DOHH2 (cell line): Measurements from ENCODE around the gene ACTL6B.

Source experiments
- H3F3A ChIP-seq: fragments of 200-600 bp; sonication (generic), shearing (Covaris generic); 2 replicates; pipeline ENCODE4 v1.6.0; 2016; ENCODE audit warnings: antibody characterized with exemption, mild to moderate bottlenecking; ENCODE audit not compliant: control insufficient read depth, insufficient read depth
- H3K27ac ChIP-seq: fragments of 200-600 bp; sonication (generic); 2 replicates; pipeline ENCODE4 v1.5.1; 2014; ENCODE audit warnings: low read depth, mild to moderate bottlenecking, low read length, moderate library complexity
- H3K27me3 ChIP-seq: fragments of 200-600 bp; sonication (generic); 2 replicates; pipeline ENCODE4 v1.6.1; 2014; ENCODE audit warnings: mild to moderate bottlenecking, low read length, mixed read lengths; ENCODE audit not compliant: control insufficient read depth
- H3K36me3 ChIP-seq: fragments of 200-600 bp; sonication (generic); 2 replicates; pipeline ENCODE4 v1.6.1; 2014; ENCODE audit warnings: mild to moderate bottlenecking, low read length, moderate library complexity, mixed read lengths; ENCODE audit not compliant: control insufficient read depth
- H3K4me1 ChIP-seq: fragments of 200-600 bp; sonication (generic); 2 replicates; pipeline ENCODE4 v1.6.1; 2014; ENCODE audit warnings: mild to moderate bottlenecking, low read length, mixed read lengths; ENCODE audit not compliant: control insufficient read depth
- H3K4me2 ChIP-seq: fragments of 200-600 bp; sonication (generic); 2 replicates; pipeline ENCODE4 v1.6.0; 2014; ENCODE audit warnings: mild to moderate bottlenecking, low read length, moderate library complexity
- H3K4me3 ChIP-seq: fragments of 200-600 bp; sonication (generic); 2 replicates; pipeline ENCODE4 v1.5.1; 2014; ENCODE audit warnings: mild to moderate bottlenecking, low read length, mixed read lengths
- H3K79me2 ChIP-seq: fragments of 200-600 bp; sonication (generic); 2 replicates; pipeline ENCODE4 v1.6.1; 2014; ENCODE audit warnings: mild to moderate bottlenecking, low read length, mixed read lengths; ENCODE audit not compliant: control insufficient read depth
- H3K9me2 ChIP-seq: fragments of 200-600 bp; sonication (generic); replicated peaks from 2 replicates; pipeline ENCODE4 v1.6.1; 2014; ENCODE audit warnings: mild to moderate bottlenecking, low read length, mixed read lengths; ENCODE audit not compliant: control insufficient read depth
- H3K9me3 ChIP-seq: fragments of 200-600 bp; sonication (generic); 2 replicates; pipeline ENCODE4 v1.6.1; 2014; ENCODE audit warnings: antibody characterized with exemption, low read length, mixed read lengths; ENCODE audit not compliant: control insufficient read depth, insufficient read depth
- H4K20me1 ChIP-seq: fragments of 200-600 bp; sonication (generic); 2 replicates; pipeline ENCODE4 v1.6.0; 2014; ENCODE audit warnings: low read depth, mild to moderate bottlenecking, antibody characterized with exemption, low read length, moderate library complexity; ENCODE audit not compliant: control insufficient read depth, insufficient read depth
- CTCF ChIP-seq: fragments of 200-600 bp; sonication (generic); IDR thresholded peaks from one replicate; pipeline ENCODE4 v1.5.1; 2014; ENCODE audit warnings: antibody characterized with exemption, mild to moderate bottlenecking, low read depth, low read length; ENCODE audit not compliant: poor library complexity, severe bottlenecking
- EZH2phosphoT487 ChIP-seq: fragments of 200-600 bp; sonication (generic); IDR thresholded peaks from 2 replicates; pipeline ENCODE4 v1.6.1; 2017; ENCODE audit warnings: borderline replicate concordance, mild to moderate bottlenecking, antibody characterized with exemption, low read length, moderate library complexity, mixed read lengths

The ACTL6B gene

GRCh38 chr7:100654908-100655831, 1.1 kb downstream of the ACTL6B start:
- Histone ChIP-seq H3K9me2 (no peaks in the 10 kb centered on the region), H3K27me3 (peaks cover 14% of the 10 kb centered on the region; the same call in 1 of the 2 replicates), H3K79me2 (no peaks in the 10 kb centered on the region), H3K4me3 (no peak overlapping the region), H3F3A (peaks cover 2% of the 10 kb centered on the region; the same call in 1 of the 2 replicates), H3K4me1 (no peaks in the 10 kb centered on the region), H3K4me2 (no peak overlapping the region), H3K36me3 (no peaks in the 10 kb centered on the region), H3K27ac (no peak overlapping the region), H3K9me3 (no peaks in the 10 kb centered on the region), H4K20me1 (no peaks in the 10 kb centered on the region)
- TF ChIP-seq EZH2phosphoT487 (no peak), CTCF (no peak)

- H3K9me3 ChIP-seq = no peaks in the 10 kb centered on the region
- no peaks in the 10 kb centered on the region for H3K79me2 ChIP-seq
- peaks cover 9% of the 10 kb centered on the region; the same call in 1 of the 2 replicates for H3K27me3 ChIP-seq
- no peak overlapping the region for H3K4me3 ChIP-seq
- no peaks in the 10 kb centered on the region for H4K20me1 ChIP-seq
- H3K36me3 ChIP-seq = no peaks in the 10 kb centered on the region
- no peaks in the 10 kb centered on the region for H3K4me1 ChIP-seq
- no peaks in the 10 kb centered on the region for H3K9me2 ChIP-seq
- H3K4me2 ChIP-seq = no peak overlapping the region
- H3F3A ChIP-seq = peaks cover 2% of the 10 kb centered on the region; the same call in 1 of the 2 replicates
- TF ChIP-seq EZH2phosphoT487 = no peak
- TF ChIP-seq CTCF = no peak
- H3K27ac ChIP-seq = no peak overlapping the region
Measured at GRCh38 chr7:100649826-100650565, 6.3 kb downstream of the ACTL6B start.

GRCh38 chr7:100642534-100642907, 13.7 kb downstream of the ACTL6B start:
- peak overlapping the region; percentile 71 for H3K4me2 ChIP-seq

More at GRCh38 chr7:100642534-100642907, 13.7 kb downstream of the ACTL6B start:
- TF ChIP-seq EZH2phosphoT487 = no peak
- TF ChIP-seq CTCF = peak; percentile 4
- H3K36me3 ChIP-seq = no peaks in the 10 kb centered on the region
- H3K9me2 ChIP-seq = no peaks in the 10 kb centered on the region
- H3K79me2 ChIP-seq = no peaks in the 10 kb centered on the region
- peaks cover 18% of the 10 kb centered on the region for H3K4me1 ChIP-seq
- no peaks in the 10 kb centered on the region for H3K9me3 ChIP-seq
- no peak overlapping the region for H3K27ac ChIP-seq
- H3K4me3 ChIP-seq = peak overlapping the region; percentile 49
- no peaks in the 10 kb centered on the region for H4K20me1 ChIP-seq
- 0 out of 2 replicates have a peak, but pooled peaks cover 3% of the 10 kb centered on the region for H3F3A ChIP-seq
- peaks cover 6% of the 10 kb centered on the region; the same call in 1 of the 2 replicates for H3K27me3 ChIP-seq
